ENCODE measurements around the gene SHISA4. TPM values are rescaled to one million over a fixed set of nuclear protein-coding genes. Genes with fewer than 3 reads are reported as not detected.
"Not testable (repeated sequence)": the region's sequence is repeated elsewhere in the genome, so short reads cannot be mapped to it uniquely, and the experiment has no call there.

The SHISA4 gene
- total RNA-seq, 2 experiments from 2014 or later, result 0.33 TPM; not detected in 1

- Mint-ChIP-seq H3K27me3 (ENCODE audit: low read depth) (peaks cover 26% of the 10 kb centered on the region), H3K27ac (no peak overlapping the region), H3K9me3 (no peaks in the 10 kb centered on the region), H3K36me3 (ENCODE audit: low read depth) (no peaks in the 10 kb centered on the region), H3K4me3 (no peak overlapping the region), H3K4me1 (ENCODE audit: low read depth) (peaks cover 6% of the 10 kb centered on the region)
- intact Hi-C loops (cut with micrococcal nuclease), result loop anchor here (1.0 kb wide), 1 partner anchor 225 kb away; no protein-coding TSS in a partner anchor
- DNase-seq, result no peak
- CTCF ChIA-PET, result interaction anchor here (0.8 to 8.0 kb wide), 14 partner anchors 10 to 241 kb away, joined by 3 to 123 read pairs (median 13); partner anchors contain the start of gene RNPEP
Observed at GRCh38 chr1:201894343-201895119, 5.8 kb downstream of the SHISA4 start.

- Mint-ChIP-seq H3K4me1 (ENCODE audit: low read depth) (peaks cover 5% of the 10 kb centered on the region), H3K9me3 (no peaks in the 10 kb centered on the region), H3K36me3 (ENCODE audit: low read depth) (no peaks in the 10 kb centered on the region), H3K4me3 (no peak overlapping the region), H3K27me3 (ENCODE audit: low read depth) (peaks cover 21% of the 10 kb centered on the region), H3K27ac (no peak overlapping the region)
- CTCF ChIA-PET, result interaction anchor here (0.8 to 8.0 kb wide), 34 partner anchors 10 to 240 kb away, joined by 3 to 123 read pairs (median 6); partner anchors contain the start of genes IPO9, LMOD1, RNPEP and TIMM17A
- intact Hi-C loops (cut with micrococcal nuclease), result loop anchor here (1.0 kb wide), 1 partner anchor 224 kb away; no protein-coding TSS in a partner anchor
- no peak for DNase-seq
Observed at GRCh38 chr1:201895120-201895665, 6.5 kb downstream of the SHISA4 start.

GRCh38 chr1:201895913-201896807 is 7.5 kb downstream of the SHISA4 start:
- Mint-ChIP-seq H3K4me1 (ENCODE audit: low read depth) (peaks cover 5% of the 10 kb centered on the region), H3K27ac (peak overlapping the region; percentile 33), H3K27me3 (ENCODE audit: low read depth) (peaks cover 15% of the 10 kb centered on the region), H3K4me3 (peak overlapping the region; percentile 50), H3K9me3 (no peaks in the 10 kb centered on the region), H3K36me3 (ENCODE audit: low read depth) (no peaks in the 10 kb centered on the region)
- intact Hi-C loops (cut with micrococcal nuclease), result loop anchor here (1.0 kb wide), 6 partner anchors 59 to 239 kb away; partner anchors contain the start of genes RNPEP and TIMM17A
- DNase-seq, result peak; percentile 94
- CTCF ChIA-PET, result interaction anchor here (0.6 to 8.0 kb wide), 53 partner anchors 10 to 293 kb away, joined by 3 to 123 read pairs (median 4); partner anchors contain the start of genes IPO9, LMOD1, RNPEP and TIMM17A

- Mint-ChIP-seq H3K27me3 (ENCODE audit: low read depth) (peaks cover 10% of the 10 kb centered on the region), H3K4me3 (no peak overlapping the region), H3K4me1 (ENCODE audit: low read depth) (peaks cover 5% of the 10 kb centered on the region), H3K36me3 (ENCODE audit: low read depth) (no peaks in the 10 kb centered on the region), H3K9me3 (no peaks in the 10 kb centered on the region), H3K27ac (no peak overlapping the region)
- no peak for DNase-seq
- CTCF ChIA-PET, result interaction anchor here (0.8 to 8.0 kb wide), 29 partner anchors 9 to 259 kb away, joined by 3 to 123 read pairs (median 6); partner anchors contain the start of genes IPO9, RNPEP and TIMM17A
- intact Hi-C loops (cut with micrococcal nuclease), result loop anchor here (1.0 kb wide), 5 partner anchors 58 to 238 kb away; partner anchors contain the start of genes RNPEP and TIMM17A
Observed at GRCh38 chr1:201896951-201897391, 8.3 kb downstream of the SHISA4 start.

- no peak overlapping the region for H3K4me3 Mint-ChIP-seq
- H3K27ac Mint-ChIP-seq, result no peak overlapping the region
- intact Hi-C loops (cut with micrococcal nuclease), result no loop called here
- peaks cover 3% of the 10 kb centered on the region for H3K27me3 Mint-ChIP-seq (ENCODE audit: low read depth)
- no peaks in the 10 kb centered on the region for H3K36me3 Mint-ChIP-seq (ENCODE audit: low read depth)
- no peak for DNase-seq
- CTCF ChIA-PET, result interaction anchor here (0.7 to 8.0 kb wide), 4 partner anchors 8 to 102 kb away, joined by 3 to 123 read pairs (median 24); no protein-coding TSS in a partner anchor
- no peaks in the 10 kb centered on the region for H3K9me3 Mint-ChIP-seq
- peaks cover 5% of the 10 kb centered on the region for H3K4me1 Mint-ChIP-seq (ENCODE audit: low read depth)
Observed at GRCh38 chr1:201898240-201898894, 9.7 kb downstream of the SHISA4 start.

- DNase-seq, result no peak
- Mint-ChIP-seq H3K4me1 (ENCODE audit: low read depth) (peaks cover 5% of the 10 kb centered on the region), H3K36me3 (ENCODE audit: low read depth) (no peaks in the 10 kb centered on the region), H3K27ac (no peak overlapping the region), H3K27me3 (ENCODE audit: low read depth) (no peaks in the 10 kb centered on the region), H3K4me3 (no peak overlapping the region), H3K9me3 (no peaks in the 10 kb centered on the region)
- CTCF ChIA-PET, result interaction anchor here (0.6 to 8.0 kb wide), 4 partner anchors 9 to 165 kb away, joined by 3 to 123 read pairs (median 5); no protein-coding TSS in a partner anchor
- intact Hi-C loops (cut with micrococcal nuclease), result no loop called here
Observed at GRCh38 chr1:201898992-201899391, 10.3 kb downstream of the SHISA4 start.

- H3K36me3 Mint-ChIP-seq (ENCODE audit: low read depth), result no peaks in the 10 kb centered on the region
- CTCF ChIA-PET, result interaction anchor here (0.6 to 8.0 kb wide), 2 partner anchors 73 to 164 kb away, joined by 5 to 123 read pairs; no protein-coding TSS in a partner anchor
- no peak for DNase-seq
- H3K27ac Mint-ChIP-seq, result no peak overlapping the region
- no peaks in the 10 kb centered on the region for H3K27me3 Mint-ChIP-seq (ENCODE audit: low read depth)
- no peak overlapping the region for H3K4me3 Mint-ChIP-seq
- intact Hi-C loops (cut with micrococcal nuclease), result no loop called here
- no peaks in the 10 kb centered on the region for H3K9me3 Mint-ChIP-seq
- H3K4me1 Mint-ChIP-seq (ENCODE audit: low read depth), result peaks cover 5% of the 10 kb centered on the region
Observed at GRCh38 chr1:201899683-201900429, 11.2 kb downstream of the SHISA4 start.

GRCh38 chr1:201900476-201900875 is 11.8 kb downstream of the SHISA4 start:
- no peak for DNase-seq
- no peaks in the 10 kb centered on the region for H3K27me3 Mint-ChIP-seq (ENCODE audit: low read depth)
- peaks cover 5% of the 10 kb centered on the region for H3K4me1 Mint-ChIP-seq (ENCODE audit: low read depth)
- no peaks in the 10 kb centered on the region for H3K36me3 Mint-ChIP-seq (ENCODE audit: low read depth)
- CTCF ChIA-PET, result no interaction called here
- H3K27ac Mint-ChIP-seq, result no peak overlapping the region
- intact Hi-C loops (cut with micrococcal nuclease), result no loop called here
- no peak overlapping the region for H3K4me3 Mint-ChIP-seq
- H3K9me3 Mint-ChIP-seq, result no peaks in the 10 kb centered on the region

- H3K9me3 Mint-ChIP-seq; H3K4me3 Mint-ChIP-seq; H3K36me3 Mint-ChIP-seq (ENCODE audit: low read depth); H3K27me3 Mint-ChIP-seq (ENCODE audit: low read depth); H3K27ac Mint-ChIP-seq; intact Hi-C loops (cut with micrococcal nuclease); H3K4me1 Mint-ChIP-seq (ENCODE audit: low read depth); DNase-seq; CTCF ChIA-PET: not testable (repeated sequence)
Observed at GRCh38 chr1:201901036-201901435, 12.3 kb downstream of the SHISA4 start.

- H3K9me3 Mint-ChIP-seq, result no peaks in the 10 kb centered on the region
- no peak for DNase-seq
- intact Hi-C loops (cut with micrococcal nuclease), result no loop called here
- no peak overlapping the region for H3K27ac Mint-ChIP-seq
- H3K4me1 Mint-ChIP-seq (ENCODE audit: low read depth), result no peaks in the 10 kb centered on the region
- no peaks in the 10 kb centered on the region for H3K27me3 Mint-ChIP-seq (ENCODE audit: low read depth)
- no peak overlapping the region for H3K4me3 Mint-ChIP-seq
- CTCF ChIA-PET, result interaction anchor here (0.7 kb wide), 1 partner anchor 70 kb away, joined by 3 read pairs; no protein-coding TSS in a partner anchor
- no peaks in the 10 kb centered on the region for H3K36me3 Mint-ChIP-seq (ENCODE audit: low read depth)
Observed at GRCh38 chr1:201902198-201902597, 13.5 kb downstream of the SHISA4 start.

- H3K9me3 Mint-ChIP-seq, result no peaks in the 10 kb centered on the region
- no peaks in the 10 kb centered on the region for H3K36me3 Mint-ChIP-seq (ENCODE audit: low read depth)
- H3K4me3 Mint-ChIP-seq, result no peak overlapping the region
- CTCF ChIA-PET, result no interaction called here
- H3K4me1 Mint-ChIP-seq (ENCODE audit: low read depth), result no peaks in the 10 kb centered on the region
- no peaks in the 10 kb centered on the region for H3K27me3 Mint-ChIP-seq (ENCODE audit: low read depth)
- H3K27ac Mint-ChIP-seq, result no peak overlapping the region
- no peak for DNase-seq
- intact Hi-C loops (cut with micrococcal nuclease), result no loop called here
Observed at GRCh38 chr1:201903135-201903534, 14.4 kb downstream of the SHISA4 start.
